ENCODE results near the gene SENP5.
A peak's percentile ranks its signal among the peaks of the same experiment; 100 is the strongest.

SENP5 gene

GRCh38 chr3:196963631-196963953, 95.9 kb downstream of the SENP5 start:
- H3K36me3 ChIP-seq (ENCODE audit: control insufficient read depth, low read depth, low read length) = no peaks in the 10 kb centered on the region
- H3K4me3 ChIP-seq (ENCODE audit: low read length) = no peak overlapping the region
- H3K27me3 ChIP-seq (ENCODE audit: control insufficient read depth, insufficient read depth, low read length) = peaks cover 54% of the 10 kb centered on the region
- no peaks in the 10 kb centered on the region for H3K4me1 ChIP-seq (ENCODE audit: control insufficient read depth, low read depth, low read length)
- H3K27ac ChIP-seq (ENCODE audit: low read length) = no peak overlapping the region
- no peak overlapping the region for H3K9ac ChIP-seq (ENCODE audit: low read length)
- no peaks in the 10 kb centered on the region for H3K9me3 ChIP-seq (ENCODE audit: control insufficient read depth, low read depth, low read length)

- H3K27ac ChIP-seq (ENCODE audit: low read length) = no peak overlapping the region
- no peaks in the 10 kb centered on the region for H3K9me3 ChIP-seq (ENCODE audit: control insufficient read depth, low read depth, low read length)
- H3K4me1 ChIP-seq (ENCODE audit: control insufficient read depth, low read depth, low read length) = no peaks in the 10 kb centered on the region
- H3K36me3 ChIP-seq (ENCODE audit: control insufficient read depth, low read depth, low read length) = no peaks in the 10 kb centered on the region
- no peak overlapping the region for H3K4me3 ChIP-seq (ENCODE audit: low read length)
- H3K27me3 ChIP-seq (ENCODE audit: control insufficient read depth, insufficient read depth, low read length) = peaks cover 64% of the 10 kb centered on the region
- H3K9ac ChIP-seq (ENCODE audit: low read length) = no peak overlapping the region
These were observed 97.5 kb downstream of the SENP5 start for GRCh38 chr3:196965112-196965803.

- no peak overlapping the region for H3K9ac ChIP-seq (ENCODE audit: low read length)
- H3K36me3 ChIP-seq (ENCODE audit: control insufficient read depth, low read depth, low read length) = no peaks in the 10 kb centered on the region
- no peaks in the 10 kb centered on the region for H3K9me3 ChIP-seq (ENCODE audit: control insufficient read depth, low read depth, low read length)
- no peaks in the 10 kb centered on the region for H3K4me1 ChIP-seq (ENCODE audit: control insufficient read depth, low read depth, low read length)
- H3K27ac ChIP-seq (ENCODE audit: low read length) = no peak overlapping the region
- peaks cover 70% of the 10 kb centered on the region for H3K27me3 ChIP-seq (ENCODE audit: control insufficient read depth, insufficient read depth, low read length)
- no peak overlapping the region for H3K4me3 ChIP-seq (ENCODE audit: low read length)
These were observed 98.1 kb downstream of the SENP5 start for GRCh38 chr3:196965804-196966173.

- Histone ChIP-seq H3K27me3 (ENCODE audit: control insufficient read depth, insufficient read depth, low read length) (peaks cover 79% of the 10 kb centered on the region), H3K27ac (ENCODE audit: low read length) (no peak overlapping the region), H3K4me1 (ENCODE audit: control insufficient read depth, low read depth, low read length) (no peaks in the 10 kb centered on the region), H3K36me3 (ENCODE audit: control insufficient read depth, low read depth, low read length) (no peaks in the 10 kb centered on the region), H3K4me3 (ENCODE audit: low read length) (no peak overlapping the region), H3K9ac (ENCODE audit: low read length) (no peak overlapping the region), H3K9me3 (ENCODE audit: control insufficient read depth, low read depth, low read length) (no peaks in the 10 kb centered on the region)
These were observed 99.0 kb downstream of the SENP5 start for GRCh38 chr3:196966526-196967401.

GRCh38 chr3:196967412-196968232, 99.9 kb downstream of the SENP5 start:
- H3K9ac ChIP-seq (ENCODE audit: low read length) = no peak overlapping the region
- no peaks in the 10 kb centered on the region for H3K36me3 ChIP-seq (ENCODE audit: control insufficient read depth, low read depth, low read length)
- no peak overlapping the region for H3K27ac ChIP-seq (ENCODE audit: low read length)
- no peaks in the 10 kb centered on the region for H3K9me3 ChIP-seq (ENCODE audit: control insufficient read depth, low read depth, low read length)
- peaks cover 79% of the 10 kb centered on the region for H3K27me3 ChIP-seq (ENCODE audit: control insufficient read depth, insufficient read depth, low read length)
- H3K4me1 ChIP-seq (ENCODE audit: control insufficient read depth, low read depth, low read length) = no peaks in the 10 kb centered on the region
- peak overlapping the region; percentile 16 for H3K4me3 ChIP-seq (ENCODE audit: low read length)

GRCh38 chr3:196968233-196969133, 100.8 kb downstream of the SENP5 start, which contains the start of gene PIGZ:
PIGZ (minus strand) TSS chr3:196968833; CDS start chr3:196952031, 16,802 bp downstream.
- no peak within 1 kb of the TSS for H3K9ac ChIP-seq (ENCODE audit: low read length)

GRCh38 chr3:196969134-196969659, 101.5 kb downstream of the SENP5 start:
- no peaks in the 10 kb centered on the region for H3K4me1 ChIP-seq (ENCODE audit: control insufficient read depth, low read depth, low read length)
- H3K27me3 ChIP-seq (ENCODE audit: control insufficient read depth, insufficient read depth, low read length) = peaks cover 72% of the 10 kb centered on the region
- H3K4me3 ChIP-seq (ENCODE audit: low read length) = peak overlapping the region; percentile 44
- H3K9me3 ChIP-seq (ENCODE audit: control insufficient read depth, low read depth, low read length) = no peaks in the 10 kb centered on the region
- H3K27ac ChIP-seq (ENCODE audit: low read length) = no peak overlapping the region
- no peaks in the 10 kb centered on the region for H3K36me3 ChIP-seq (ENCODE audit: control insufficient read depth, low read depth, low read length)
- H3K9ac ChIP-seq (ENCODE audit: low read length) = no peak overlapping the region

More at GRCh38 chr3:196968233-196969133, 100.8 kb downstream of the SENP5 start, which contains the start of gene PIGZ:
- Histone ChIP-seq H3K27ac (ENCODE audit: low read length) (no peak within 1 kb of the TSS), H3K27me3 (ENCODE audit: control insufficient read depth, insufficient read depth, low read length) (peaks cover 73% of the 10 kb centered on the region), H3K4me3 (ENCODE audit: low read length) (peak within 1 kb of the TSS; percentile 44), H3K9me3 (ENCODE audit: control insufficient read depth, low read depth, low read length) (no peaks in the 10 kb centered on the region), H3K36me3 (ENCODE audit: control insufficient read depth, low read depth, low read length) (no peaks in the 10 kb centered on the region), H3K4me1 (ENCODE audit: control insufficient read depth, low read depth, low read length) (no peaks in the 10 kb centered on the region)

- no peak overlapping the region for H3K4me3 ChIP-seq (ENCODE audit: low read length)
- no peak overlapping the region for H3K9ac ChIP-seq (ENCODE audit: low read length)
- H3K4me1 ChIP-seq (ENCODE audit: control insufficient read depth, low read depth, low read length) = no peaks in the 10 kb centered on the region
- H3K36me3 ChIP-seq (ENCODE audit: control insufficient read depth, low read depth, low read length) = no peaks in the 10 kb centered on the region
- no peak overlapping the region for H3K27ac ChIP-seq (ENCODE audit: low read length)
- peaks cover 68% of the 10 kb centered on the region for H3K27me3 ChIP-seq (ENCODE audit: control insufficient read depth, insufficient read depth, low read length)
- no peaks in the 10 kb centered on the region for H3K9me3 ChIP-seq (ENCODE audit: control insufficient read depth, low read depth, low read length)
These were observed 102.2 kb downstream of the SENP5 start for GRCh38 chr3:196969660-196970546.

- Histone ChIP-seq H3K27me3 (ENCODE audit: control insufficient read depth, insufficient read depth, low read length) (peaks cover 61% of the 10 kb centered on the region), H3K9ac (ENCODE audit: low read length) (no peak overlapping the region), H3K36me3 (ENCODE audit: control insufficient read depth, low read depth, low read length) (no peaks in the 10 kb centered on the region), H3K4me1 (ENCODE audit: control insufficient read depth, low read depth, low read length) (no peaks in the 10 kb centered on the region), H3K27ac (ENCODE audit: low read length) (no peak overlapping the region), H3K9me3 (ENCODE audit: control insufficient read depth, low read depth, low read length) (no peaks in the 10 kb centered on the region), H3K4me3 (ENCODE audit: low read length) (no peak overlapping the region)
These were observed 102.9 kb downstream of the SENP5 start for GRCh38 chr3:196970547-196971093.

Measured in iPS-18a (cell line).